ENCODE measurements around the gene PPIB. TPM values are rescaled to one million over a fixed set of nuclear protein-coding genes. Genes with fewer than 3 reads are reported as not detected.

PPIB gene
- total RNA-seq, 1 experiment from 2014 or later = 454 TPM

DNA sequence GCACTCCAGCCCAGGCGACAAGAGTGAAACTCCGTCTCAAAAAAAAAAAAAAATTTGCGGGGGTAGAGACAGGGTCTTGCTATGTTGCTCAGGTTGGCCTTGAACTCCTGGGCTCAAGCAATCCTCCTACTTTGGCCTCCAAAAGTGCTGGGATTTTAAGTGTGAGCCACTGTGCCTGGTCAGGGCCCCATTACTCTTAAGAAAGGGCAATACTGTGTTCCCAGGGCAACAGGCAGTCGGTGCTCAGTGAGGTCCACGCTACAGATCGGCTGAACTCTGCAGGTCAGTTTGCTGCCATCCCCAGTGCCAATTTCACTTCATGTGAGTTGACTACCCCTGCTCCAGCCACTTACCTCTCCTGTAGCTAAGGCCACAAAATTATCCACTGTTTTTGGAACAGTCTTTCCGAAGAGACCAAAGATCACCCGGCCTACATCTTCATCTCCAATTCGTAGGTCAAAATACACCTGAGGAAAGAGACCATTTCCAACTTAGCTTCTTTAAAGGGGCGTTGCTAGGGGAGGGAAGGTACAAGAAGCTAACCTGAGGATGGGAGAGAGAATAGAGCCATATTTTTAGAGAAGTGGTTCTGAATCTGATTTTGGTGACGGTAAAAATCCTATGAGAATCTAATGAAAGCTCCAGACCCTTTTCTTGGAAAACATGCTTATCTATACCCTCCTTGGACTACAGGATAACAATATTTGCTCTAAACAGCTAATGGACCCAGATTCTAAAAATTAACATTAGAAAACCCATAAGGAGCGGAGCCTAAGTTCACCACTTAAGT is 939 bp downstream of the PPIB start:
- in situ Hi-C loops (cut with HindIII; ENCODE audit: low pct_unique_long_range_greater_than_20kb, low sequenced_read_pairs) = no loop called here
- no peak for DNase-seq (ENCODE audit: low read depth)

DNA sequence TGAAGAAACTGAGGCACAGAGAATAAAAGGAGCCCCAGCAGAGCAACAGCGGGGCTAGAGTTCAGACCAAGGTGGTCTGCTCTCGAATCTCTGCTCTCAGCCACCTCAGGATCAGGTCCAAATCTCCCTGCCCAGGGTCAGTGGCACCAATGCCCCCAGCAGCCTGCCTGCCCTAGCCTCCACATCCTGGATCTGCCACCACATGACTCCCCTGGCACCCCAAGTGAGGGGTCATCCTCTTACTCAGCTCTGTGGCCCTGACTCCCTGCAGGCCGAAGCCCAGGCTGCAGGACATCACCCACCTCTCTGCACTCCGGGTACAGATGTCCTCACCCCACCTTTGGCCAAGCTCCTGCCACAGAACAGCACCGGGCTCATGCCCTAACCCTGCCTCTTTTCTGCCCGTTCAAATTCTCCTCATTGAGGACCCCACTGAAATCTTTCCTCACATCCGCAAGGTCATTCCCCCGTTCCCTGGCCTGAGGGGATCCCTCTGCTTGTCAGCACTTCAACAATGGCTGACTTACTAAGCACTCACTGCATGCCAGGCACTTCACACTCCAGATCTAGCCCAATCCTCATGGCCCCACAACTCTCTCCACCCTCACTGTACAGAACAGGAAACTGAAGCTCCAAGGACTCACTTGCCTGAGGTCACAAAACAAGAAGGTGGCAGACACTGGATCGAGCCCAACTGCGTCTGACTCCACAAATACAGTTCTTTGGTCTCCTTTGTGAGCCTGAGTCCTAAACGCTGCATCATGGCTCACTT is 4.3 kb downstream of the PPIB start:
- in situ Hi-C loops (cut with HindIII; ENCODE audit: low pct_unique_long_range_greater_than_20kb, low sequenced_read_pairs) = no loop called here
- DNase-seq (ENCODE audit: low read depth) = no peak

DNA sequence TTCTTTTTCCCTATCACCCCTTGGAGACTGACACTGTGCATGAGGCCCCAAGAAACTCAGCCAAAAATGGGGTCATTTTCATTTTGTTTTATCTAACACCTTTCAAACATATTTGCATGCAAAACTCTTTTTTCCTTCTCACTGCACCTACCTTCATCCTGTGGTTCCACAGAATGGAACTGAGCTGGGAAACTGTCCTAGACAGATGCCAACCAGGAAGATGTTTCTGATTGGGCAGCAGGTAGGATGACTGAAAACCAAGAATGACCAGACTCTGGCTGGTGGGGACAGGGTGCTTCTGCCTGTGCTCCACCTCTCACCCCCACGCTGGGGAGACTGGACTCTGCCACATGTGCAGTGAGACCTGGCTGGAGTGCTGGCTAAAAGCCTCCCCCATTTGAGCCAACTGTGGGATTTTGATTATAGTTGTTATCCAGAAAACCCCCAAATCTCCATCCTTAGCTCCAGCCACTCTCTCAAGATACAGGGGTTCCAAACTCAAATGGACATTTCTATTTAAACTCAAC is 5.2 kb downstream of the PPIB start:
- no peak for DNase-seq (ENCODE audit: low read depth)
- in situ Hi-C loops (cut with HindIII; ENCODE audit: low pct_unique_long_range_greater_than_20kb, low sequenced_read_pairs) = no loop called here

DNA sequence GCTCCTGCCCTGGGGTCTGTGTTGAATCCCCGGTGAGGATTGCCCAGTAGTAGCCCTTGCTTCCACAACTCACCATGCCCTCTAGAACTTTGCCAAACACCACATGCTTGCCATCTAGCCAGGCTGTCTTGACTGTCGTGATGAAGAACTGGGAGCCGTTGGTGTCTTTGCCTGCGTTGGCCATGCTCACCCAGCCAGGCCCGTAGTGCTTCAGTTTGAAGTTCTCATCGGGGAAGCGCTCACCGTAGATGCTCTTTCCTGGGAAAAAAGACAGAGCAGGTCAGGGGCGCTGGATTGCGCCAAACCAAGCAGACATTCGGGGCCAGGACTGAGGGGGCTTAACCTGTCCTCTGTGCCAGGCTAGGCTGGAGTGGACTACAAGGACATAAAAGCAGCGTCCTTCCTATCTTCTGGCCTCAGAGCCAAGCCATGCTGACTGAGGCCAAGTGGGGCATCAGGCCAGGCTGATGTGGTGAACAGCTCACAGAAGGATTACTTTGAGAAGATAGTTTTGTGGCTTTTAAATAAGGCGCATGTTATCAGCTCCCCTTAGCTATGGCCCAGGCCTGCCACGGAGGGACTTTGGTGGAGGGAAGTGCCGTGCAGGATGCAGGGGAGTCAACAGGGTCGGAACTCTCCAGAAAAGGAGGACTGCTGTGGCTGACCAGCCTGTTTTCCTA is 6.0 kb downstream of the PPIB start:
- in situ Hi-C loops (cut with HindIII; ENCODE audit: low pct_unique_long_range_greater_than_20kb, low sequenced_read_pairs) = no loop called here
- no peak for DNase-seq (ENCODE audit: low read depth)

DNA sequence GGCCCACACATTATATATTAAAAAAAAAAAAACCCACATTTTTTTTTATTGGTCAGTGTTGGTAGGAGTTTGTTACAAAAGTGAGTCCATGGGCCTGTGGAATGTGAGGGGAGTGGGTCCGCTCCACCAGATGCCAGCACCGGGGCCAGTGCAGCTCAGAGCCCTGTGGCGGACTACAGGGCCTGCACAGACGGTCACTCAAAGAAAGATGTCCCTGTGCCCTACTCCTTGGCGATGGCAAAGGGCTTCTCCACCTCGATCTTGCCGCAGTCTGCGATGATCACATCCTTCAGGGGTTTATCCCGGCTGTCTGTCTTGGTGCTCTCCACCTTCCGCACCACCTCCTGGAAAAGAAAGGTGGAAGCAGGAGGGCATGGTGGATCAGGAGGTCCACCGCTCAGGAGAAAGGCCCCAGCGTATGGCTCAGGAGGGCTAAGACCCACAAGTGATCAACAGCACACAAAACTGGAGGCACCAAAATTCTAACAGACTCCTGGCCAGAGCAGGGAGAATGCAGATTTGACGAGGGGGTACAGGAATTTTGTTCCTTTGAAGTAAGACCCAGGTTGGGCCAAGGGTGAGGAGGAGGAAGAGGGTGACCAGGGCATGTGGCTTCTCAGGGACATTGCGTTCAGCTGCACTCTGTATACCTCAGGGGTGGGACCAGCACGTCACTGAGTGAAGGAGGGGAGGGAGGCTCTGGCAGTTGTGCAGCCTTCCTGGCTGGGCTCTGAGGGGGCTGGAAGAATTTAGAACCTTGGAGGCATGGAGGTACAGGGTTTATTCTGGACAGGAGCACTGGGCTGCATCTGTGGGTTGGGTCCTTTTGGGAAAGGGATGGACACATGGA is 6.8 kb downstream of the PPIB start:
- in situ Hi-C loops (cut with HindIII; ENCODE audit: low pct_unique_long_range_greater_than_20kb, low sequenced_read_pairs) = no loop called here

DNA sequence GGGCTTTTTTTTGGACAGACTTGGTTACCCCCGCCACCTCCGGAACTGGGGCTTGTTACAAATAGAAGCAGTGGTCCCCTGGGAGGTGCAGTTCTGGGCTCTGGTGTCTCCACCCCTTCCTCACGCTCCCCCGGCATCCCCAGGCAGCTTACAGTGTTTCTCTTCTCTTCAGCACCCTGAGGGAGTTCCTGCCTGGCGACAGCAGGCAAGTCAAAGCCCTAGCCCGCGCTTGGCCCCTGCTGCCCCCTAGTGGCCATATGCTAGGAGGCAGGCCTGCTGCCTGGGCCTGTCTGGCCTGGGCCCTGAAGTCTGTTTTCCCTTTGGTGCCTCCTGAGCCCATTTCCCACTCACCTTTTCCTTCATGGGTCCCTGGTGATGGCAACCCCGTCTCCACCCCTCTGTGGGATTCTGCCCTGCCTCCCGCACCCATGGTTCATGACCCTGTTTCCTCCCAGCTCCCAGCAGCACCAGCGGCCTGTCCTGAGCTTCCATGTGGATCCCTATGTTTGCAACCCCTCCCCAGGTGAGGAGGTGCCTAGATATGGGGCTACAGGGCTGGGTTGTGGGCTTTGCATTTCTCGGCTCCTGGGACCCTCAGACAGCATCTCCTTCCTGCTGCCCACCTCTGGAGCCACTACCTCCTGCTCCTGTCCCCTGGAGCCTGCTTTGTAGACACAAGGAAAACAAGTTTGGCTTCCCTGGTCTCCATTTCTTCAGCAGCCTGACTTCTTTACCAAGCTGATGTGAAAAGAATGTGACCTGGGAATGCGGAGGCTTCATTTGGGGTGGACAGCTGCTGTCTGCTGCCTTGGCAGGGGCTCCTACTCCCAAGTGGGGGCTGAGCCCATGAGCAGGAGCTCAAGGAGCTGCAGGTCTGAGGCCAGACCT is 9.1 kb downstream of the PPIB start:
- in situ Hi-C loops (cut with HindIII; ENCODE audit: low pct_unique_long_range_greater_than_20kb, low sequenced_read_pairs) = no loop called here
- peak; percentile 73 for DNase-seq (ENCODE audit: low read depth)

More for the DNA sequence above, 6.8 kb downstream of the PPIB start:
- no peak for DNase-seq (ENCODE audit: low read depth)

DNA sequence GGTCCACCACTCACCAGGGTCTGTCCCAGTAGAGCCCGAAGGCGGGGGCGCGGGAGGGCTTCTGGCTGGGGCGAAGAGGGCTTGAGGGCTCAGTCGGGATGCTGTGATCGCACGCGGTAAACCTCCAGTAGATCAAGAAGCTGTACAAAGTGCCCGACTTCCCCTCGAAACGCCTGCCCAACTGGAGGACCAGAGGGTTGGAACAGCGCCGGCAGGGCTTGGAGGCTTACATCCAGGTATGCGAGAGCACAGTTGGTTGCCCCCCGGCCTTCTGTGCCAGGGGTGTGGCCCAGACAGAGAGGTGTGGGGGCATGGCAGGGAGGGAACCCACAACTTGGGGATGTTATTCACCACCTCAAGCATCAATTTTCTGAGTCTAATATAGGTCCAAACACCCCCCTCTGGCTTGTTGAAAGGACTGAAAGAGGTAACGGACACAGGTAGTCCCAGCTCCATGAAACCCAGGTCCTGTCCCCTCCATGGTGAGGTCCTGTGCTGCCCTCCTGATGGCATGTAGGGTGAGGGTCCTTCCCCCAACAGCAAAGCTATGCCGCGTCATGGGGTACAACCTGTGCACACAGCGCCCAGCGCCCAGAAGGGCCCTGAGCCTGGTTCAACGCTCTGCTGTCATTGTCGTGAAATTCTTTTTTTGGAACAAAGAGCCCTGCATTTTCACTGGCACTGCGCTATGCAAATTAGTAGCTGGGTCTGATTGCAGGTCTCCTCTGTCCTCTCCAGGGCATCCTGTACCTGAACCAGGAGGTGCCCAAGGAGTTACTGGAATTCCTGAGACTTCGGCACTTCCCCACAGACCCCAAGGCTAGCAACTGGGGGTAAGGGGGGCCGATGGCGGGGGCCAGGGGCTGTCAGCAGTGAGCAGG is 10.1 kb downstream of the PPIB start:
- in situ Hi-C loops (cut with HindIII; ENCODE audit: low pct_unique_long_range_greater_than_20kb, low sequenced_read_pairs) = no loop called here

DNA sequence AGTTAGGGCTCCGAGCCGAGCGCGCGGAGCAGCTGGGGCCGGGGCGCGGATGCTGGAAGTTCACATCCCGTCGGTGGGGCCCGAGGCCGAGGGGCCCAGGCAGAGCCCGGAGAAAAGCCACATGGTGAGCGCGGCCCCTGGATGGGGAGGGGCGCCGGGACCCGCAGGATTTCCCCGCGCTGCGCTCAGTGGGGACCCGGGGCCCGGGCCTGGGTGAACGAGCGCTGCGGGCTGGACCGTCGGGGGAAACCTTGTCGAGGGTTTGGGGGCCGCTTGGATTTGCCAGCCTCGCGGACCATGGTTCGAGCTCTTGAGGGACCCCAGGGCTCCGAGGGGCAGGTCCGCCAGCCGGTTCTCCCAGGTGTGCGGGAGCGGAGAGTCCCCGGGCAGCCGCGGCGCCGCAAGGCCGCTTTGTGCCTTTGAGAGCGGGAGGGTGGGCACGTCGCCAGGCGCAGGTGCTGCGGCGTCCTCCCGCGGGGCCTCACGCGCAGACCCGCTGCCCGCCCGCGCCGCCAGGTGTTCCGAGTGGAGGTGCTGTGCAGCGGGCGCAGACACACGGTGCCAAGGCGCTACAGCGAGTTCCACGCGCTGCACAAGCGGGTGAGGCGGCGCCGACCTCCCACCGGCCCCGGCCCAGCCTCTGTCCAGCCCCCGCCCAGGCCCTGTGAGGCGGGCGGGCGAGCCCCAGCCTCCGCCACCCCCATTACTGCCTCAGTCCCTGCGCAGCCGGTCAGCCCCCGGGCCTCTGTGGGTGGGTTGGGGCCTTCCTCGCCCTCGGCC is 10.9 kb downstream of the PPIB start, which contains the start of gene SNX22:
Gene SNX22, plus strand, starts transcription at position 5 of the 780 bp plus-strand sequence. Its CDS starts 45 bp downstream, at position 50.
- in situ Hi-C loops (cut with HindIII; ENCODE audit: low pct_unique_long_range_greater_than_20kb, low sequenced_read_pairs) = no loop called here
- no peak for DNase-seq (ENCODE audit: low read depth)

More for the DNA sequence above, 10.1 kb downstream of the PPIB start:
- DNase-seq (ENCODE audit: low read depth) = no peak

DNA sequence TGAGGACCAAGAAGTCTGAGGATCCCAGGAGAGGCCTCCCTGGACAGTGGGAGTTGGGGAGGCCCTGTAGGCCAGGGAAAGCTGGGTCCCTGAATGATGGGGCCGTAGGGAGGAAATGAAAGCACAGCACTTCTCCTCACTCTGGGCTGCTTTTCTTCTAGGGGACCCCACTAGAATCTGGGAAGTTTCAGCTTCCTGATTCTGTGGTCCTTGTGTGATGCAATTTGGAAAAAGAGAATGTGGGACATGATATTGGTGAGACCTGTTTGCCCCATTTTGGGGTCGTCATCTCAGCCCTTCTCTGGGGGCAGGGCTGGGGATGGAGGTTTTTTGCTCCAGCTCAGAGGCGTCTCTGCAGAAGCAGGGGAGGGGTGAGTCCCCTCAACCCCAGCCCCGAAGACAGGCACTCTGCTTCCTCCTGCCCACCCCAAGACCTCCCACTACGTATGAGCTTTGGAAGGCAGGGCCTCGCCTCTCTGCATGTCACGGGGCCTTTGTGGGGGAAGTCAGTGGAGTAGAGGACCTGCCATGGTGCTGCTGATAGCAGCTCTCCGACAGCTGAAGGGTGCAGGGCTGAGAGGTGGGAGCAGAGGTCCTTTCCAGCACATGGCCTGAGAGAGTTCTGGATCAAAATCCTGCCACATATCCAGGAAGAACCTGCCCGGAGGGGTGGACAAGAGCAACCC is 12.8 kb downstream of the PPIB start:
- DNase-seq (ENCODE audit: low read depth) = no peak
- in situ Hi-C loops (cut with HindIII; ENCODE audit: low pct_unique_long_range_greater_than_20kb, low sequenced_read_pairs) = no loop called here

DNA sequence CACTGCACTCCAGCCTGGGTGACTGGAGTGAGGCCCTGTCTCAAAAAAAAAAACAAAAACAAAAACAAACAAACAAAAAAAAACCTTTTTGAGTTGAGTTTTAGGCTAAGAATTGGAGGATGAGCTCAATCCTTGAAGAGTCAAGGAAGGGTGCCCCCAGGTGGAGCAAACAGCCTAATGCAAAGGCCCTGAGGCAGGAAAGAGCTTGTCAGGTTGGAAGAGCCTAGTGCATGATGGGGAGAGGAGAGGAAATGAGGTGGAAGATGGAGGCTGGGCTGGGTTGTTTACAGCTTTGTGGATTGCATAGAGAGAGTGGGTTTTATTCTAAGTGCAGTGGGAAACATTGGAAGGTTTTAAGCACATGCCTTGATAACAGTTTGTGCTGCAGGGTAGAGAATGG is 13.4 kb downstream of the PPIB start:
- in situ Hi-C loops (cut with HindIII; ENCODE audit: low pct_unique_long_range_greater_than_20kb, low sequenced_read_pairs) = no loop called here
- DNase-seq (ENCODE audit: low read depth) = no peak

DNA sequence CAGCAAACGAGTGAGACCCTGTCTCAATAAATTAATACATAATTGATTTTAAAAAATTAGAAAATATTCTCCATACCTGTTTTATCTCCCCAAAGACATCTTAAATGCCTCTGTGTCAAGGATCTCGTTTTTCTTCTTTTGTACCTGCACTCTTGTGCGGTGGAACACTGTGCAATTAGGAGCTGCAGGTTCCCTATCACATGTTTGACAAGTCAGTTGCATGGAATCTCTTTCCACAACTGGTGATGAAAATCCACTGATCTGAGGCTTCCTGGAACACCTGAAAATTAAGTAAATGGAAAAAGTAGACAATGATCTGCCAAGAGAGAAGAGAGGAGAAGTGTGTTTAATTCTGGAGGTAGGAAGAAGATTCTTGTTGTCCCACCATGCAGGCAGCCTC is 14.2 kb downstream of the PPIB start:
- no peak for DNase-seq (ENCODE audit: low read depth)
- in situ Hi-C loops (cut with HindIII; ENCODE audit: low pct_unique_long_range_greater_than_20kb, low sequenced_read_pairs) = no loop called here

DNA sequence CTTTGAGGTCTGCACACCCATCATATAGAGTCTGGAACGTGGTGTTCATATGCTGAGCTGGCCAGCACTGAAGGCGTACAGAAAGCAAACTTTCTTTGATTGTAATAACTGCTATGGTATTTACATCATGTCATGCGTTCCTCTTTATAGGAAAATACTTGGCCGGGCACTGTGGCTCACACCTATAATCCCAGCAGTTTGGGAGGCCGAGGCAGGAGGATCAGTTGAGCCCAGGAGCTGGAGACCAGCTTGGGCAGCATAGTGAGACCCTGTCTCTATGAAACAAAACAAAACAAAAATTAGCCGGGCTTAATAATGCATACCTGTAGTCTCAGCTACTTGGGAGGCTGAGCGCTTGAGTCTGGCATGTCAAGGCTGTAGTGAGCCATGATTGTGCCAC is 14.7 kb downstream of the PPIB start:
- DNase-seq (ENCODE audit: low read depth) = no peak
- in situ Hi-C loops (cut with HindIII; ENCODE audit: low pct_unique_long_range_greater_than_20kb, low sequenced_read_pairs) = no loop called here

DNA sequence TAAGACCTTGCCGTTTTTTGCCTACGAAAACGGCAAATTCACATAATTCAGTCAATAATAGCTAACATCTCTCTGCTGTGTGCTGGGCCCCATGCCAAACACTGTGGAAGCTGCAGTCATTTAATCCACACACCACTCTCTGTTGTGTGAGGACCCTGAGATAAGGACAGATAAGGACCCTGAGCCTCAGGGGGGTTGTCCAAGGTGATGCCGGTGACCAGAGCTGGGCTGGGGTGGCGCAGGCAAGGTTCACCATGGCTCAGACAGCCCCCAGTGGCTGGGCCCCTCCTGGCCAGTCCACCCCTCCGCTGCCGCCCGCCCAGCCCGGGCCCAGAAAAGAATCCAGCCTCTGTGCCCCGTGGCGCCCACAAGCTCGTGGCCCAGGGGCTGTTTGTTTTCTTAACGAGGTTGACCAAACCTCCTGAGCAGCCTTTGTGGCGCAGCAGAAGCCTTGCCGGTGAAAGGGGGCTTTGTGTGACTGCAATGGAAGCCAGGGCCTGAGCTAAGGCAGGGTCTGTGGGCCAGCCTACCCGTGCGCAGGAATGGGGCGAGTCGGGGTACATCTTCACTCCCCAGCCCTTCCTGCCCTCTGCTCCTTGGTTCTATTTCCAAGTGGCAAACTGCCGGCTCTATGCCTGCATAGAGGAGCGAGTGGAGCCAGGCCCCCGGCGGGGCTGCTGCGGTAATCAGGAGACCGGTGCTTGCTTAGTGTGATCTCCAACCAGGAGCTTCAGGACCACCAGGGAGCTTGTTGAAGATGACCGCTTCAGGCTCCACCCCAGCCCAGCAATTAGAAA is 15.7 kb downstream of the PPIB start:
- in situ Hi-C loops (cut with HindIII; ENCODE audit: low pct_unique_long_range_greater_than_20kb, low sequenced_read_pairs) = no loop called here
- no peak for DNase-seq (ENCODE audit: low read depth)

DNA sequence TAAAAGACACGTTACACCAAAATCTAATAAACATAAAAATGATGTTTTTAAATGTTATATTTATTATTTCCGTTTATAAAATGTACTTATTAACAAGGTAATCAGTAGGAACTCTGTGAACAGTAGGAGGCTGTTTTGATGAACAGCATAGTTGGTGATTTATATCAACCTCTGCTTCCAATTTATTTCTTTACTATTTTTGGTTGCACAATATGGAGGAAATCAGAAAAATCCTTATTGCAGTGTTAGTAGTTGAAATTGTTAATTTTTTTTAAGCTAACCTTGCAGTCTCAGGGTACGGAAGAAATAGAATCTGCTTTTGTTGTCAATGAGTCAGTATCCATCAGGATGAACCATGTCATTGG is 16.3 kb downstream of the PPIB start:
- no peak for DNase-seq (ENCODE audit: low read depth)
- in situ Hi-C loops (cut with HindIII; ENCODE audit: low pct_unique_long_range_greater_than_20kb, low sequenced_read_pairs) = no loop called here
